ENCODE results near the gene TTC39C. TPM values are rescaled to one million over a fixed set of nuclear protein-coding genes. Genes with fewer than 3 reads are reported as not detected.

The TTC39C gene
- total RNA-seq, 2 experiments from 2014 or later: 82.6 to 91.8 TPM

- intact Hi-C loops (cut with DNase I, micrococcal nuclease): no loop called here
- no peak for TF ChIP-seq CTCF (IDR thresholded peaks at IDR 0.05)
- H3K36me3 ChIP-seq (ENCODE audit: insufficient read depth, low read length): peaks cover 43% of the 10 kb centered on the region
- no peaks in the 10 kb centered on the region for H3K27me3 Mint-ChIP-seq
- ChIA-PET CTCF (interaction anchor here (2.4 kb wide), 1 partner anchor 11 kb away, joined by 7 read pairs; no protein-coding TSS in a partner anchor), POLR2A (interaction anchor here (1.5 to 1.7 kb wide), 2 partner anchors 12 to 49 kb away, joined by 3 to 4 read pairs; no protein-coding TSS in a partner anchor)
- no peak overlapping the region for H3K4me3 Mint-ChIP-seq
- peak overlapping the region; percentile 55 for H3K27ac Mint-ChIP-seq
- no peak overlapping the region for H3K27ac ChIP-seq (ENCODE audit: low read depth in 1 of 2, low read length in 2 of 2)
- no peaks in the 10 kb centered on the region for H3K9me3 Mint-ChIP-seq
- ATAC-seq (ENCODE audit: poor library complexity): no peak
- no peaks in the 10 kb centered on the region for H3K9me3 ChIP-seq (ENCODE audit: control insufficient read depth in 1 of 2, insufficient read depth in 1 of 2, low read length in 2 of 2)
- DNase-seq: no peak
- no peak overlapping the region for H3K4me3 ChIP-seq (ENCODE audit: low read length)
- peaks cover 56% of the 10 kb centered on the region for H3K36me3 Mint-ChIP-seq (ENCODE audit: low read depth)
- peaks cover 26% of the 10 kb centered on the region for H3K4me1 ChIP-seq (ENCODE audit: insufficient read depth, low read length)
- no peaks in the 10 kb centered on the region for H3K27me3 ChIP-seq (ENCODE audit: control insufficient read depth in 1 of 2, insufficient read depth in 2 of 2, low read length in 2 of 2)
- peaks cover 88% of the 10 kb centered on the region for H3K4me1 Mint-ChIP-seq (ENCODE audit: low read depth)
Observed at GRCh38 chr18:24064391-24065100, 50.0 kb downstream of the TTC39C start.

GRCh38 chr18:24065906-24066305 is 51.4 kb downstream of the TTC39C start:
- intact Hi-C loops (cut with DNase I, micrococcal nuclease): no loop called here

More at GRCh38 chr18:24065906-24066305, 51.4 kb downstream of the TTC39C start:
- H3K36me3 Mint-ChIP-seq (ENCODE audit: low read depth): peaks cover 63% of the 10 kb centered on the region
- ChIA-PET POLR2A (interaction anchor here (1.5 to 1.7 kb wide), 2 partner anchors 10 to 50 kb away, joined by 3 to 4 read pairs; no protein-coding TSS in a partner anchor), CTCF (interaction anchor here (2.4 kb wide), 1 partner anchor 10 kb away, joined by 7 read pairs; no protein-coding TSS in a partner anchor)
- no peak overlapping the region for H3K4me3 Mint-ChIP-seq
- H3K9me3 ChIP-seq (ENCODE audit: control insufficient read depth in 1 of 2, insufficient read depth in 1 of 2, low read length in 2 of 2): no peaks in the 10 kb centered on the region
- no peaks in the 10 kb centered on the region for H3K9me3 Mint-ChIP-seq
- H3K4me1 Mint-ChIP-seq (ENCODE audit: low read depth): peaks cover 82% of the 10 kb centered on the region
- no peak for ATAC-seq (ENCODE audit: poor library complexity)
- peaks cover 26% of the 10 kb centered on the region for H3K4me1 ChIP-seq (ENCODE audit: insufficient read depth, low read length)
- H3K27me3 ChIP-seq (ENCODE audit: control insufficient read depth in 1 of 2, insufficient read depth in 2 of 2, low read length in 2 of 2): no peaks in the 10 kb centered on the region
- H3K27ac ChIP-seq (ENCODE audit: low read depth in 1 of 2, low read length in 2 of 2): no peak overlapping the region
- H3K27ac Mint-ChIP-seq: peak overlapping the region; percentile 27
- TF ChIP-seq CTCF (IDR thresholded peaks at IDR 0.05): no peak
- H3K4me3 ChIP-seq (ENCODE audit: low read length): no peak overlapping the region
- no peaks in the 10 kb centered on the region for H3K27me3 Mint-ChIP-seq
- no peak for DNase-seq
- peaks cover 56% of the 10 kb centered on the region for H3K36me3 ChIP-seq (ENCODE audit: insufficient read depth, low read length)
